GM08714 (cell line): Measurements from ENCODE around the gene A1BG.
"Not testable (repeated sequence)": the region's sequence is repeated elsewhere in the genome, so short reads cannot be mapped to it uniquely, and the experiment has no call there.

Source experiments
- H3K4me3 ChIP-seq: fragments of 200-500 bp; sonication (Bioruptor generic); 2 replicates; pipeline ENCODE4 v1.5.1; 2014; ENCODE audit warnings: mild to moderate bottlenecking, low read length, inconsistent platforms
- ZNF274 ChIP-seq: IDR thresholded peaks from 2 replicates; pipeline ENCODE4 v1.6.1; 2012; ENCODE audit warnings: mild to moderate bottlenecking, low read depth, low read length

A1BG gene

GRCh38 chr19:58379246-58379645 lies 26.0 kb upstream of the A1BG start:
- no peak overlapping the region for H3K4me3 ChIP-seq
- no peak for TF ChIP-seq ZNF274

GRCh38 chr19:58376724-58377123 lies 23.4 kb upstream of the A1BG start:
- not testable (repeated sequence) for H3K4me3 ChIP-seq

GRCh38 chr19:58374200-58374599 lies 20.9 kb upstream of the A1BG start:
- H3K4me3 ChIP-seq = no peak overlapping the region
- no peak for TF ChIP-seq ZNF274

- no peak for TF ChIP-seq ZNF274
- H3K4me3 ChIP-seq = no peak overlapping the region
These were observed 19.2 kb upstream of the A1BG start for GRCh38 chr19:58372311-58373133.

GRCh38 chr19:58368561-58369360 lies 15.5 kb upstream of the A1BG start:
- TF ChIP-seq ZNF274 = no peak
- no peak overlapping the region for H3K4me3 ChIP-seq

GRCh38 chr19:58367698-58368454 lies 14.6 kb upstream of the A1BG start:
- no peak overlapping the region for H3K4me3 ChIP-seq
- no peak for TF ChIP-seq ZNF274

GRCh38 chr19:58366585-58367430 lies 13.5 kb upstream of the A1BG start:
- no peak overlapping the region for H3K4me3 ChIP-seq
- no peak for TF ChIP-seq ZNF274

GRCh38 chr19:58364146-58364545 lies 10.9 kb upstream of the A1BG start:
- H3K4me3 ChIP-seq = no peak overlapping the region
- no peak for TF ChIP-seq ZNF274

GRCh38 chr19:58362272-58362994 lies 9.1 kb upstream of the A1BG start, which contains the start of gene ZNF497:
ZNF497 (minus strand) TSS chr19:58362751; CDS start chr19:58357635, 5,116 bp downstream.
- H3K4me3 ChIP-seq = peak within 1 kb of the TSS; percentile 63
- no peak for TF ChIP-seq ZNF274

GRCh38 chr19:58361900-58362271 lies 8.6 kb upstream of the A1BG start:
- TF ChIP-seq ZNF274 = no peak

GRCh38 chr19:58357481-58358145 lies 4.3 kb upstream of the A1BG start:
- TF ChIP-seq ZNF274 = no peak
- H3K4me3 ChIP-seq = no peak overlapping the region

More at GRCh38 chr19:58361900-58362271, 8.6 kb upstream of the A1BG start:
- H3K4me3 ChIP-seq = peak overlapping the region; percentile 63

GRCh38 chr19:58356766-58357480 lies 3.6 kb upstream of the A1BG start:
- H3K4me3 ChIP-seq = no peak overlapping the region; the same call in 1 of the 2 replicates

More at GRCh38 chr19:58356766-58357480, 3.6 kb upstream of the A1BG start:
- TF ChIP-seq ZNF274 = no peak
